ENCODE data around the gene AREL1. TPM values are rescaled to one million over a fixed set of nuclear protein-coding genes. Genes with fewer than 3 reads are reported as not detected.

Gene AREL1
- total RNA-seq, 1 donor: 44.5 TPM

- peak; percentile 82 for DNase-seq (ENCODE audit: low read depth)
- no peak overlapping the region for H3K4me3 ChIP-seq (ENCODE audit: low read depth, low read length)
- TF ChIP-seq, protein P1, sequence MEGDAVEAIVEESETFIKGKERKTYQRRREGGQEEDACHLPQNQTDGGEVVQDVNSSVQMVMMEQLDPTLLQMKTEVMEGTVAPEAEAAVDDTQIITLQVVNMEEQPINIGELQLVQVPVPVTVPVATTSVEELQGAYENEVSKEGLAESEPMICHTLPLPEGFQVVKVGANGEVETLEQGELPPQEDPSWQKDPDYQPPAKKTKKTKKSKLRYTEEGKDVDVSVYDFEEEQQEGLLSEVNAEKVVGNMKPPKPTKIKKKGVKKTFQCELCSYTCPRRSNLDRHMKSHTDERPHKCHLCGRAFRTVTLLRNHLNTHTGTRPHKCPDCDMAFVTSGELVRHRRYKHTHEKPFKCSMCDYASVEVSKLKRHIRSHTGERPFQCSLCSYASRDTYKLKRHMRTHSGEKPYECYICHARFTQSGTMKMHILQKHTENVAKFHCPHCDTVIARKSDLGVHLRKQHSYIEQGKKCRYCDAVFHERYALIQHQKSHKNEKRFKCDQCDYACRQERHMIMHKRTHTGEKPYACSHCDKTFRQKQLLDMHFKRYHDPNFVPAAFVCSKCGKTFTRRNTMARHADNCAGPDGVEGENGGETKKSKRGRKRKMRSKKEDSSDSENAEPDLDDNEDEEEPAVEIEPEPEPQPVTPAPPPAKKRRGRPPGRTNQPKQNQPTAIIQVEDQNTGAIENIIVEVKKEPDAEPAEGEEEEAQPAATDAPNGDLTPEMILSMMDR (IDR thresholded peaks at IDR 0.05; ENCODE audit: insufficient read depth, low read depth, low read length): no peak
Measured at GRCh38 chr14:74616507-74616906, 96.4 kb downstream of the AREL1 start.

GRCh38 chr14:74615735-74616134, 97.1 kb downstream of the AREL1 start:
- no peak overlapping the region for H3K4me3 ChIP-seq (ENCODE audit: low read depth, low read length)
- TF ChIP-seq, protein P1 (IDR thresholded peaks at IDR 0.05; ENCODE audit: insufficient read depth, low read depth, low read length): no peak
- no peak for DNase-seq (ENCODE audit: low read depth)

- TF ChIP-seq, protein P1 (IDR thresholded peaks at IDR 0.05; ENCODE audit: insufficient read depth, low read depth, low read length): no peak
- DNase-seq (ENCODE audit: low read depth): no peak
- H3K4me3 ChIP-seq (ENCODE audit: low read depth, low read length): no peak overlapping the region
Measured at GRCh38 chr14:74614508-74615495, 98.1 kb downstream of the AREL1 start.

DNA sequence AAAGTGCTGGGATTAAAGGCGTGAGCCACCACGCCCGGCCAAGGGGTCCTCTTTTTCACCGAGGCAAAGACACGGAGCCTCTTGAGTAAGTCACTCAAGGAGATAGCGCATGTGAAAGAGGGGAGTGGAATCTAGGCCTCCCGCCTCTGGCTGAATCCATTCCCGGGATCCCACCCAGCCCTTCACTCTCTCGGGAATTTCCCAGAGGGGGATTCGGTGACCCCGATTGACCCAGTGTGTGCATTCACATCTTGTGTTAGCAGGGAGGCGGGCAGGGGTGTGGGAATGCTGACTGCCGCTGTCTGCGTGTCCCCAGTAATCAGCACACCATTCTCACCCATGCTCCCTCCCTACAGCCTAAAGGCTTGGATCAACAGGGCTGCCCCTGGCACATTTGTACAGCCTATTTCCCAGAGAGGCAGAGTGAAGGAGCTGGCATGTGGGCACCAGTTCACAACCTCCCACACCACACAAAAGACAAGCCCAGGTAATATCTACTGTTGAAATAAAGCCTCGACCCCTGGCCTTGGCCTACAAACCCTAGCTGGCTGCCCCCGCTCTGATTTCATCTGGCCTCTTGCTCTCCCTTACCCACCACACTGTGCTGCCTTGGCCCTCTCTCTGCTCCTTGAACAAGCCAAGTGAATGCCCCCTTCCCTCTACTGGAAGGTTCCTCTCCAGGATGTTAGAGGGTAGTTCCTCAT, 99.5 kb downstream of the AREL1 start:
- DNase-seq (ENCODE audit: low read depth): no peak
- H3K4me3 ChIP-seq (ENCODE audit: low read depth, low read length): no peak overlapping the region
- TF ChIP-seq, protein P1 (IDR thresholded peaks at IDR 0.05; ENCODE audit: insufficient read depth, low read depth, low read length): no peak

DNA sequence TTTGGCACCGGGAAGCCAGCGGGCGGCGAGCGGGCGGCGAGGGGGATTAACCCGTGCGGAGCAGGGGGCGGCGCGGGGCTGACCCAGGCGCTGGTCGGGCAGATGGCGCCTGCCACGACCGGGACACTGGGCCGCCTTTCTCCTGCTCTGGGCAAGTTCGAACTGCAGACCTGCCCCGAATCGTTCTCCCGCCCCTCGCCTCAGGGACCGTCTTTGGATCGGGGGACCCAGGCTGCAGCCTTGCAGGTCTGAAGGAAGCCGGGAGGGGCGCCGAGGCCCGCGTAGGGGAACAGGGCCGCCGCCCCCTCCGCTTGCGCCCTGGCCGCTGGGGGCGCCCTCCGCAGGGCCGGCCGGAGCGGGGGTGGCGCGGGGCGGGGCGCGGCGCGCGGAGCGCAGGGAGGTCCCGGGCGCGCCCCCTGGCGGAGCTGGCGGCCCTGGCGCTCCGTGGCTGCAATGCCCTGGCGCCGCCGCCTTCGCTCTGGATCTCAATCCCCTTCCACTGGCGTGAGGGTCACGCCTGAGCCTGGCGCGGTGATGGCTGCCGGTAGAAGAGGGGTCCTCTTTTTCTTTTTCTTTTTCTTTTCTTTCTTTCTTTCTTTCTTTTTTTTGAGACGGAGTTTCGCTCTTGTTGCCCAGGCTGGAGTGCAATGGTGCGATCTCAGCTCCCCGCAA, 100.4 kb downstream of the AREL1 start:
- DNase-seq (ENCODE audit: low read depth): peak; percentile 81
- TF ChIP-seq, protein P1 (IDR thresholded peaks at IDR 0.05; ENCODE audit: insufficient read depth, low read depth, low read length): peak; percentile 39
- peak overlapping the region; percentile 74 for H3K4me3 ChIP-seq (ENCODE audit: low read depth, low read length)

DNA sequence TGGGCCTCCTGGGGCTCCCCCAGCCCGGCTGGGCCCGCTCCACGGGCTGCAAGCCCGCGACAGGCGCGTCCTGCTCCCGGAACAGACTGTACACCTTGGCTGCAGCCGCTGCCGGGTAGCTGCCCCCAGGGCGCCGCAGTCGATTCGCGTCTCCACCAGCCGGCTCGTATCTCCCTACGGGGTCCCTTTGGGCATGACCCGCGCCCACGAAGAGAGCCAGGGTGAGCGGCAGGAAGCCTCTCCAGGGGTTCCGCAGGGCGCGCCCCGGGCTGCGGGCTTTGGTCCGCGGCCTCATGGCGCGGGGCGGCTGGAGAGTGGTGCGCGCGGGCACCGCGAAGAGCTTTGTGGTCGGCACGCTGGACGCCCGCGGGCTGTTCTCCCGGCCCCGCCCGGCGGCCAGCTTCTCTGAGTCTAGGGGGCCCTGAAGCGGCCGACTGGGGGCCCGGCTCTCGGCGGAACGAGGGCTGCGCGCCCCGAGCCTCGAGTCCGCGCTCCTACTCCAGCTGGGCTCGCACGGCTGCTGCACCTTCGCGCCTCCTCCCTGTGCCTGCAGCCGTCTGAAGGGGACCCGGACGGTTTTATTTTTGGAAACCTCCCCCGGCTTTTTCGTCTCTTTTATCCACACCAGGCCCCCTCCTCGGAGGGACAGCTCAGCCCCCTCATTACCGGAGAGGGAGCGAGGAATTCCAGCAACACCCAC, 101.1 kb downstream of the AREL1 start, which contains the start of gene LTBP2:
TSS of gene LTBP2 (minus strand) at position 588 of the 700 bp plus-strand sequence. CDS start at position 295, 293 bp downstream.
- H3K4me3 ChIP-seq (ENCODE audit: low read depth, low read length): peak within 1 kb of the TSS; percentile 74
- peak; percentile 68 for DNase-seq (ENCODE audit: low read depth)
- TF ChIP-seq, protein P1 (IDR thresholded peaks at IDR 0.05; ENCODE audit: insufficient read depth, low read depth, low read length): no peak

Data from fibroblast of villous mesenchyme (primary cell).